Measurements from ENCODE around the gene KCNQ1.
A peak's percentile ranks its signal among the peaks of the same experiment; 100 is the strongest.

KCNQ1 gene

DNA sequence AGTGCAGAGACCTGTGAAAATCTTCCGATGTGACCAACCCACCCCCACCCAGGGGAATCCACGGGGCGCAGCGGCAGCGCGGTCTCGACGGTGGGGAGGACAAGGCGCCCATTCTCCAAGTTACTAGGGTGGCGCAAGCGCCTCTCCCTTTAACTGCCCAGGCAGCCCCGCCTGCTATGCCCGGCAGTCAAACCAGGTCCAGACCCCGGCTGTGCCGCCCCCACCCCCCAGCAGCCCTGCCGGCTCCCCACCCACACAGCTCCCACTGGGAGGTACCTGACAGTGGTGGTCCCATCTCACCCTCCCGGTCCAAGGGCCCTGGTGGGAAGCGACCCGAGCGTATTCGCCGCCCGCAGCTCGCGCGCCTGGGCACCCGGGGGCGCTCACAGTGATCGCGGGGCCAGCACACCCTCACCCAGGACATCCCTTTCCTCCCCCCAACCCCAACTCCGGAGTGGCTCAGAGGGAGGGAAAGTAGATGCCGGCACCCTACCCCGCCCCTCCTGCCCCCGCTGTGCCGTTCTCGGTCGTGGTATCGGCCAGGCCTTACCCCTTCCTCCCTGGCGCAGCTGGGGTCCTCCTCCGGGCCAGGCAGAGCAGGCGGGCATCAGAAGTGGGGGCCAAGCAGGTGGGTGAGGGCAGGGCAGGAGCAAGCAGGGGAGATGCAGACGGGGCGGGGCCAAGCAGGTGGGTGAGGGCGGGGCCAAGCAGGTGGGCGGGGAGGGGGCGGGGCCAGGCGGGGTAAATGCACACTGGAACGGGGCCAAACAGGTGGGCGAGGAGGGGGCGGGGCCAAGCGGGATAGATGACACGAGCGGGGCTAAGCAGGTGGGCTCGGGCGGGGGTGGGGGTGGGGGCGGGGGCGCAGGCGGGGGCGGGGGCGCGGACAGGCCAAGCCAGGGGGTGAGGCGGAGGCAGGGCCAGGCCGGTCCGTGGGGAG lies 657 bp upstream of the KCNQ1 start, which contains the start of gene TRPM5:
TRPM5 (minus strand) TSS at position 634 of the 940 bp plus-strand sequence. CDS start 21,478 bp downstream, outside the sequence.
- peak; percentile 43 for DNase-seq (ENCODE audit: low read depth)

GRCh38 chr11:2445746-2446551 lies 1.1 kb downstream of the KCNQ1 start:
- no peak for DNase-seq (ENCODE audit: low read depth)

DNA sequence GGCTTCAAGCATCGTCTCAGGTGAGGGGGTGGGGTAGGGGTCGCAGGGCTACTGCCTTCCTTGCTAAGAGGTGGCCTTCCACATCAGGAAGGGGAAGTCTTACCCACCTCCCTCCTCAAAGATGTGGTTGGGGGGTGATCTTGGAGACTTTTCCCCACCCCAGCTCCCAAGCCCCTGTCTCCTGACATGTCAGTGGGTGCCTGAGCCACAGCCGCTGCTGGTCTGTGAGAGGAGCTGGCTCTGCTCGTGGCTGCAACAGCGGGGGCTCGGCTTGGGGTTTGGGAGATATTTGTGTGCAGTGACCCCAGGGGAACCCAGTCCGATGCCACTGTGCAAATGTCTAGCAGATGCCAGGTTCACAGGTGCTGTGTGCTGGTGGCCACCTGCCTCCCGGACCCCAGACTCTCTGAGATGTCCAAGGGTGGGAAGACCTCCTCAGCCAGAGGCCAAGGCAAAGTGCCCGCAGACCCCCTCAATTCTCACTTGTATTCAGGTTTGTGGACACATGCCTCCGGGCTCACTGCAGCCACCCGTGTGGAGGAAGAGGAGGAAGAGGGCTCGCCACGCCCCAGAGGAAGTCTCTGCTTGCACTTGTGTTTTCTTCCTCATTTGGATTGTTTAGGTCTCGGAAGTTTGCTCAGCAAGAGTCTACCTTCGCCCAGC lies 1.9 kb downstream of the KCNQ1 start:
- DNase-seq (ENCODE audit: low read depth) = no peak

DNA sequence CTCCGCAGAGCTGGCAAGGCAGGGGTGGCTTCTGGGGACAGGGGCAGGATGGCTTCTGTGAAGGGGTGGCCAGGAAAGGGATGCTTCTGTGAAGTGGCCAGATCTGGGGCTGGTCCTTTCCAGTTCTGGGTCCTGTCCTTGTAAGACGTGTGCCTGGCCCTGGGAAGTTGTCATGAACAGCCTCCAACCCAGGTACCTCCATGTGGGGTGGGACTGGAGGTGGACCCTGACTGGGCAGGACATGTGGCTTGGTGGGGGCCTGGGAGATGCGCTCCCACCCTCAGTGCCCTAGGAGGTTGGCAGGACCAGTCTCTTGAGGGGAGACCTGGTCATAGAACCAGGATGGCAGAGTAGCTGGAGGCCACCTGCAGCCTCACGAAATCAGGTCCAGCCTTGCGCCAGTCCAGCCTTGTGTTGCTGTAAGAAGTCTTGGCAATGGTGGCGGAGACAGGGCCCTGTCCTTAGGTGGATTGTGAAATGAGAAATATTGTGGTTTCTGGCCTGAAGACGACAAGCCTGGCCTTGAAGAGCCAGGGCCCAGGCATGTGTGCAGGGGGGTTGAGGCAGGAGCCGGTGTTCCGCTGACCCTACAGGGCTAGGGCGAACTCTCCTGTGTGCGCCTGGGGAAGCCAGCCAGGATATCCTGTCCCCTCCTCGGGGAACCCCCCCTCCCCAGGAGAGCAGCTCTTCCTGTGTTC lies 2.6 kb downstream of the KCNQ1 start:
- no peak for DNase-seq (ENCODE audit: low read depth)

DNA sequence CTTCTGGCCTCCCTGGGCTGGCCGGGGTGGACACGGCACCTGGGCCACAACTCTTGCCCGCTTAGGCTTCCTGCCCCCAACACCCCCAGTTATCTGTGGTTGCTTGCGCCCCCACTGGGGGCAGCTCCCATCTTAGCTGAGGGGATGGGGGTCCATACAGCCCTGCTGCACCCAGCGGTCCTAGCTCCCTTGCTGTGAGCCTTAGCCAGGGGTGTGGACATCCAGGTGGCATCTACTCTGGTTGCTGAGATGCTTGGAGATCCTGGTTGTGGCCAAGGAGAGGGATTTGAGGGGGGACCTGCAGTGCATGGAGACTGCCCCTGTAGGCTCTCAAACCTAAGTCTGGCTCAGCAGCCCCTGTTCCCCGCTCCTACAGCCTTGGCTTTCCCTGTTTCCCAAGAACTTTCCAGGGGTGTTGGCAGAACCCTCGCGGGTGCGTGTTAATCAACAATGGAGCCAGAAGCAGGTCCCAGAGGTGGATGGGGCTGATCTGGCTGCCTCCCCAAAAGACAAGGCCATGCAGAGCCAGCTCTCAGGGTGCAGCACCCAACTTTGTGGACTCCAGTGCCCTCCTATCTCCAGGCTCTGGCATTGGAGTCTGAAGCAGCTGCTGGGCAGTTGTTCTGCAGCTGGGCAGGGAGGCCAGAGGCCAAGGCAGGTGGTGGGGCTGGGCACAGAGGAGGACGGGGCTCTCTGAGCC lies 3.3 kb downstream of the KCNQ1 start:
- no peak for DNase-seq (ENCODE audit: low read depth)

DNA sequence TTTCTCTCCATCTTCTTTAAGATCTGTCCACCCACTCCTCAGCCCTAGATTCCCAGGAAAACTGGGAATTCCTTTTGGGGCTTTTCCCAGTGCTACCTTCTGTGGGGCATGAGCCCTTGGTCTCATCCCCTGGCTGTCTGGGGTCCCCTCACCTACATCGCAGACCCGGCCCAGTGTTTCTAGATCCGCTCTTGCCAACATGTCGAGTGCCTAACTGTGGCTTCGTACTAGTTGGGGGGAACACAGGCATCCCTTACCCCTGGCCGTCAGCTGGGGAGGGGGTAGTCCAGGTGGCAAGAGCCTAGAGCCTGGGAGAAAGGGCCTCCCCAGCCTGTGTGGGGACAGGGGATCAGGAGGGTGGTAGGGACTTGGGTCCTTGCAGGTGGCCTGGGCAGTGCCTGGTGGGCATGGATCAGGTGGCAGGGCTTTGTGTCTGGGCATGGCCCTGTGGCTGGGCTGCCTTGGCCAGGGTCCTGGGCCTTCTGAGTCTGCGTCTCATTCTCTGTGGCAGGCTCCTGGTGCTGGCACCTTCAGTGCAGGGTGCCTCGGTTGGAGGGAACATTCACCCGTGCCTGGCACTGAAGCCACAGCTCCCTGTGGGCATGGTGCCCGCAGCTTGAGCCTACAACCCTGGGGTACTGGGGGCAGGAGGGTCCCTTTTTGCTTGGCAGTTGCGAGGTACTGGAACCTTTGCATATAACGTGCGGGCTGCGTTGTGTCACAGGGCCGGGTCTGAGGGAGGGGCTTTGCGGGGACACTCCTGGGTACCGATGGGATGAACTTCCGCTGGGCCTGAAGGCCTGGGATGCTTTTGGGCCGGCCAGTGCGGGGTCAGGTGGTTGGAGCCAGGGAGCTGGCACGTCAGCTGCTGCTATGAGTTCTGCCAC lies 4.1 kb downstream of the KCNQ1 start:
- no peak for DNase-seq (ENCODE audit: low read depth)

DNA sequence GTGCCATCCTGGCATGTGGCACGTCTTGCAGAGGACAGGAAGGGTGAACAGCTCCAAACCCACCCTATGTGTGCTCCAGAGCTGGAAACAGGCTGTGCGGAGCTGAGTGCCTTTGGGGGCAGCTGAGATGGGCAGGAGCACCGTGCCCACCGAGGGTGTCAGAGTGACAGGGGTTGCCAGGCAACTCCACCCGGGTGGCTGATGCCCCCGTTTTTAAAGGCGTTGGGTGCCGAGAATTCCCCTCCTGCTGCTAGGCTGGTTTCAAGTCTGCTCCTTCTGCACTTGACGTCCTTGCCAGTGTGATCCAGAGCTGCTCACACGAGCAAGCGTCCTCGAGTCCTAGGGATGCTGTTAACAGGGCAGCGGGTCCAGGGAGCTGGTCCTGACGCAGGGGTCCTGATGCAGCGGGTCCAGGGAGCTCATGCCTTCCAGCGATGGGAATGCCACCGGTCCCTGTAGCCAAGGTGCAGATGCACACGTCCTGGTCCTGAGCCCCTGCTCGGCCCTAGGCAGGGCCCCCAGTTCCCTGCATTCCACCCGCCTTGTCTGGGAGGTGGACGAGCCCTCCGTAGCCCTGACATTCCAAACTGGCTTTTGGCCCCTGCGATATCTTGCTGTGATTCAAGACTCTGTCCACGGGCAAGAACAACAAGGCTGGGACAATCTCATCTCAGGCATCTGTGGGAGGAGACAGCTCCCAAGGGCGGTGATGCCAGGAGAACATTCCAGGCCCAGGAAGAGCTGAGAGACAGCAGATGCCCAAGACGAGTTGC lies 4.9 kb downstream of the KCNQ1 start:
- no peak for DNase-seq (ENCODE audit: low read depth)

GRCh38 chr11:2450321-2451041 lies 5.7 kb downstream of the KCNQ1 start:
- DNase-seq (ENCODE audit: low read depth) = no peak

- DNase-seq (ENCODE audit: low read depth) = no peak
Measured at GRCh38 chr11:2451336-2451735, 6.5 kb downstream of the KCNQ1 start.

GRCh38 chr11:2451916-2452315 lies 7.1 kb downstream of the KCNQ1 start:
- DNase-seq (ENCODE audit: low read depth) = no peak

GRCh38 chr11:2452321-2453012 lies 7.7 kb downstream of the KCNQ1 start:
- DNase-seq (ENCODE audit: low read depth) = no peak

GRCh38 chr11:2453436-2453835 lies 8.6 kb downstream of the KCNQ1 start:
- no peak for DNase-seq (ENCODE audit: low read depth)

- DNase-seq (ENCODE audit: low read depth) = no peak
Measured at GRCh38 chr11:2458321-2458720, 13.5 kb downstream of the KCNQ1 start.

DNA sequence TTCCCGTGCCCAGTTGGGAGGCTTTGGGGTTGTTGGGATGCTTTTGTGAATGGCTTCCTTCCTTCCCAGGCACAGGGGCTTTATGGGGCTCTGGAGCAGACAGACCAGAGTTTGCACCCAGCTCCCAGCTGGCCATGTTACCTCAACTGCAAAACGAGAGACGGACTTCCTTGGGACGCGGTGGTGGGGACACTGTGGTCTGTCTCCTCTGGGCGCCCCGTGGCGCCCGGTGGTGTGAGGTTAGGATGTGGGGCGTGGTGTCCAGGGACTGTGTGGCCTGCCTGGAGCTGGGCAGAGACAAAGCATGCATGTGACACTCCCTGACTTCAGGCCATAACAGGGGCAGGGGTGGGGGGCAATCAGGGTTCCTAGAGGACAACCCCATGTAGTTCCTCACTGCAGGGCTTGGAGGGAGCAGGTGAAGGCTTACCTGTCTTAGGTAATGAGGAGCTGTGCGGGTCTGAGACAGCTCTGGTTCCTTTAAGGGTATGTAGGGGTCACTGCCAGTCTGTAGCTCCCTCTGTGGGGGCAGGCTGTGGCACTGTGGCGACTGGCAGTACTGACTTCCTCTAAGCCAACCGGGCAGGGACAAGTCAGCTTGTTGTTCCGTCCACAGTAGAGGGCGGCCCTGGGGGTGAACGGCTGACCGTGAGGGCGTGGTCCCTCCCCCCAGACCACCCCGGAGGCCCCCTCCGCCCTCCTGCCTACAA lies 14.4 kb downstream of the KCNQ1 start:
- no peak for DNase-seq (ENCODE audit: low read depth)

DNA sequence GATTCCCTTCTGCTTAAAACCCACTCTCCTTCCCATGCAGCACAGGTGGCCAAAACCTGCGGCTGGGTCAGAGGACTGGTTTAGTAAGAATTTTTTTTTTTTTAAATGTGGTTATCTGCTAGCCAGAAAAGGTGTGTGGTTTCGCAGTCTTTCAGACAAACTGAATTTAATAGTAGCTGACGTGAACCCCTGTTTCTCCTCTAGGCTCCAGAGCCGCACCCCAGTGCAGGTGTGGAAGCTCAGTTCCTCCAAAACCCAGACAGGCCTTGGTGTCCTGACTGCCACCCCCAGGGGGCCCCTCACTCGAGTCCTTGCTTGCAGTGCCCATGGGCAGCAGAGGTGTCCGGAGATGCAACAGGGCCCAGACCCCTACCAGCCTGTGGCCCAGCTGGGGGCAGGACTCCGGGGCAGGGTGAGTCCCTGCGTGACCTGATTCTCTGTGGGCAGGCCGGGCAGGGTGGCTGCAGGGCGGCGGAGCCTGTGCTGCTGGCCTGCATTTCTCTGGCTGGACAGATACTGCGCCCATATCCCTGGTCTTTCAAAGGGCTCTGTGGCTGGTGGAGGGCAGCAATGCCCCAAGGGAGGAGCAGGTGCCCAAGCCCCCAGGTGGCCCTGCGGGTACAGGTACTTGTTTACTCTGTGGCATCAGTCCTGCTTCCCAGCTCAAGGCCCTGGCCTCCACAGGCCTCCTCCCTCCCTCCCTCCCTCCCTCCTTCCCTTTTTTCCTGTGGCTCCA lies 15.2 kb downstream of the KCNQ1 start:
- DNase-seq (ENCODE audit: low read depth) = no peak

- DNase-seq (ENCODE audit: low read depth) = no peak
Measured at GRCh38 chr11:2460540-2461252, 15.9 kb downstream of the KCNQ1 start.
